Astrocyte (in vitro differentiated cells and primary cell): ENCODE results near the gene MAMLD1. TPM values are rescaled to one million over a fixed set of nuclear protein-coding genes. Genes with fewer than 3 reads are reported as not detected.

Experiments
- DNase-seq: peaks from one replicate; pipeline ENCODE4 v3.0.0-alpha.2; 2010; ENCODE audit warnings: low read depth
- FAIRE-seq: peaks from 2 replicates; lab custom pipeline; 2011; peaks lifted over from hg19 to GRCh38; lab: Jason Lieb, UNC
- H2AFZ ChIP-seq: 2 replicates; pipeline ENCODE4 v1.6.0; 2012; ENCODE audit warnings: low read depth, low read length, inconsistent platforms
- H3K27ac ChIP-seq: 2 replicates; pipeline ENCODE4 v1.5.1; 2011; ENCODE audit warnings: low read depth, low read length, inconsistent platforms
- H3K27me3 ChIP-seq: 2 replicates; pipeline ENCODE4 v1.6.0; 2011; ENCODE audit warnings: low read length, inconsistent platforms; ENCODE audit not compliant: insufficient read depth
- H3K36me3 ChIP-seq: 2 replicates; pipeline ENCODE4 v1.5.1; 2011; ENCODE audit warnings: low read length, inconsistent platforms; ENCODE audit not compliant: insufficient read depth
- H3K4me1 ChIP-seq: 2 replicates; pipeline ENCODE4 v1.5.1; 2011; ENCODE audit warnings: low read length, inconsistent platforms; ENCODE audit not compliant: insufficient read depth
- H3K4me2 ChIP-seq: 2 replicates; pipeline ENCODE4 v1.6.0; 2012; ENCODE audit warnings: low read length, inconsistent platforms
- H3K4me3 ChIP-seq: 2 replicates; pipeline ENCODE4 v1.5.1; 2011; ENCODE audit warnings: low read depth, mild to moderate bottlenecking, low read length, inconsistent platforms; ENCODE audit not compliant: insufficient read depth
- H3K79me2 ChIP-seq: 2 replicates; pipeline ENCODE4 v1.6.0; 2012; ENCODE audit warnings: mild to moderate bottlenecking, low read length, inconsistent platforms; ENCODE audit not compliant: insufficient read depth
- H3K9ac ChIP-seq: 2 replicates; pipeline ENCODE4 v1.6.0; 2012; ENCODE audit warnings: mild to moderate bottlenecking, low read length, inconsistent platforms
- H3K9me3 ChIP-seq: 2 replicates; pipeline ENCODE4 v1.5.1; 2012; ENCODE audit warnings: low read depth, mild to moderate bottlenecking, low read length, inconsistent platforms; ENCODE audit not compliant: insufficient read depth
- H4K20me1 ChIP-seq: 2 replicates; pipeline ENCODE4 v1.6.0; 2012; ENCODE audit warnings: low read length, inconsistent platforms; ENCODE audit not compliant: insufficient read depth
- H3K27ac Mint-ChIP-seq: one replicate; pipeline ENCODE4 v1.8.0; 2021; ENCODE audit warnings: mild to moderate bottlenecking, mixed read lengths; ENCODE audit not compliant: unreplicated experiment
- H3K27me3 Mint-ChIP-seq: one replicate; pipeline ENCODE4 v1.8.0; 2021; ENCODE audit warnings: low read depth, mixed read lengths; ENCODE audit not compliant: unreplicated experiment
- H3K36me3 Mint-ChIP-seq: one replicate; pipeline ENCODE4 v1.8.0; 2021; ENCODE audit warnings: low read depth, mixed read lengths; ENCODE audit not compliant: unreplicated experiment
- H3K4me1 Mint-ChIP-seq: one replicate; pipeline ENCODE4 v1.8.0; 2021; ENCODE audit warnings: low read depth, mixed read lengths; ENCODE audit not compliant: unreplicated experiment
- H3K4me3 Mint-ChIP-seq: one replicate; pipeline ENCODE4 v1.8.0; 2021; ENCODE audit warnings: mild to moderate bottlenecking, moderate library complexity, mixed read lengths; ENCODE audit not compliant: unreplicated experiment
- H3K9me3 Mint-ChIP-seq: one replicate; pipeline ENCODE4 v1.8.0; 2021; ENCODE audit warnings: mild to moderate bottlenecking, mixed read lengths; ENCODE audit not compliant: unreplicated experiment
- EZH2 ChIP-seq: IDR thresholded peaks from 2 replicates; pipeline ENCODE4 v1.6.1; 2012; ENCODE audit warnings: mild to moderate bottlenecking, low read length, inconsistent platforms; ENCODE audit not compliant: insufficient read depth
- total RNA-seq: library from RNA; stranded (reverse); gene quantifications from 2 replicates; pipeline ENCODE4 v1.2.1, GENCODE V29; 2021
- TF ChIP-seq, protein P1 (sequence below): IDR thresholded peaks from 2 replicates; pipeline ENCODE4 v1.5.1; 2011; ENCODE audit warnings: low read depth, mild to moderate bottlenecking, inconsistent platforms, low read length, moderate library complexity; ENCODE audit not compliant: insufficient read depth

Gene MAMLD1
- total RNA-seq, 1 donor from 2014 or later = 6.6 TPM

- Mint-ChIP-seq H3K4me1 (no peaks in the 10 kb centered on the region), H3K27me3 (no peaks in the 10 kb centered on the region), H3K36me3 (no peaks in the 10 kb centered on the region), H3K4me3 (no peak overlapping the region), H3K27ac (no peak overlapping the region), H3K9me3 (no peaks in the 10 kb centered on the region)
- Histone ChIP-seq H3K9me3 (no peaks in the 10 kb centered on the region), H3K36me3 (no peaks in the 10 kb centered on the region), H2AFZ (no peak overlapping the region), H3K4me2 (no peak overlapping the region), H3K4me1 (no peaks in the 10 kb centered on the region), H3K27ac (no peak overlapping the region), H3K79me2 (peaks cover 8% of the 10 kb centered on the region), H3K27me3 (no peaks in the 10 kb centered on the region), H3K9ac (no peak overlapping the region), H3K4me3 (no peak overlapping the region), H4K20me1 (peaks cover 13% of the 10 kb centered on the region)
- TF ChIP-seq EZH2 = no peak
- TF ChIP-seq, protein P1, sequence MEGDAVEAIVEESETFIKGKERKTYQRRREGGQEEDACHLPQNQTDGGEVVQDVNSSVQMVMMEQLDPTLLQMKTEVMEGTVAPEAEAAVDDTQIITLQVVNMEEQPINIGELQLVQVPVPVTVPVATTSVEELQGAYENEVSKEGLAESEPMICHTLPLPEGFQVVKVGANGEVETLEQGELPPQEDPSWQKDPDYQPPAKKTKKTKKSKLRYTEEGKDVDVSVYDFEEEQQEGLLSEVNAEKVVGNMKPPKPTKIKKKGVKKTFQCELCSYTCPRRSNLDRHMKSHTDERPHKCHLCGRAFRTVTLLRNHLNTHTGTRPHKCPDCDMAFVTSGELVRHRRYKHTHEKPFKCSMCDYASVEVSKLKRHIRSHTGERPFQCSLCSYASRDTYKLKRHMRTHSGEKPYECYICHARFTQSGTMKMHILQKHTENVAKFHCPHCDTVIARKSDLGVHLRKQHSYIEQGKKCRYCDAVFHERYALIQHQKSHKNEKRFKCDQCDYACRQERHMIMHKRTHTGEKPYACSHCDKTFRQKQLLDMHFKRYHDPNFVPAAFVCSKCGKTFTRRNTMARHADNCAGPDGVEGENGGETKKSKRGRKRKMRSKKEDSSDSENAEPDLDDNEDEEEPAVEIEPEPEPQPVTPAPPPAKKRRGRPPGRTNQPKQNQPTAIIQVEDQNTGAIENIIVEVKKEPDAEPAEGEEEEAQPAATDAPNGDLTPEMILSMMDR = no peak
- DNase-seq (peak; percentile 17), FAIRE-seq (no peak)
These were observed 43.5 kb downstream of the MAMLD1 start for GRCh38 chrX:150406596-150406995.

GRCh38 chrX:150408007-150408406 lies 44.9 kb downstream of the MAMLD1 start:
- Histone ChIP-seq H4K20me1 (peaks cover 18% of the 10 kb centered on the region), H2AFZ (no peak overlapping the region), H3K79me2 (peaks cover 8% of the 10 kb centered on the region), H3K27ac (no peak overlapping the region), H3K36me3 (no peaks in the 10 kb centered on the region), H3K4me2 (no peak overlapping the region), H3K4me1 (no peaks in the 10 kb centered on the region), H3K27me3 (no peaks in the 10 kb centered on the region), H3K9me3 (no peaks in the 10 kb centered on the region), H3K9ac (no peak overlapping the region), H3K4me3 (no peak overlapping the region)
- TF ChIP-seq EZH2 = no peak
- TF ChIP-seq, protein P1 = no peak
- FAIRE-seq = no peak
- Mint-ChIP-seq H3K4me3 (no peak overlapping the region), H3K9me3 (no peaks in the 10 kb centered on the region), H3K36me3 (no peaks in the 10 kb centered on the region), H3K27ac (no peak overlapping the region), H3K4me1 (no peaks in the 10 kb centered on the region), H3K27me3 (no peaks in the 10 kb centered on the region)
- DNase-seq = no peak

GRCh38 chrX:150408561-150408960 lies 45.4 kb downstream of the MAMLD1 start:
- H3K4me2 ChIP-seq = no peak overlapping the region
- H3K36me3 ChIP-seq = no peaks in the 10 kb centered on the region
- H3K4me1 ChIP-seq = no peaks in the 10 kb centered on the region
- H3K79me2 ChIP-seq = peaks cover 8% of the 10 kb centered on the region
- H3K4me3 ChIP-seq = no peak overlapping the region
- Mint-ChIP-seq H3K9me3 (no peaks in the 10 kb centered on the region), H3K27ac (no peak overlapping the region), H3K4me3 (no peak overlapping the region), H3K4me1 (no peaks in the 10 kb centered on the region), H3K27me3 (no peaks in the 10 kb centered on the region), H3K36me3 (no peaks in the 10 kb centered on the region)
- peaks cover 18% of the 10 kb centered on the region for H4K20me1 ChIP-seq
- H3K27me3 ChIP-seq = no peaks in the 10 kb centered on the region
- H3K9ac ChIP-seq = no peak overlapping the region
- FAIRE-seq = no peak
- H3K27ac ChIP-seq = no peak overlapping the region
- H2AFZ ChIP-seq = no peak overlapping the region
- TF ChIP-seq, protein P1 = no peak
- no peak for TF ChIP-seq EZH2
- H3K9me3 ChIP-seq = no peaks in the 10 kb centered on the region
- DNase-seq = no peak
